Esophagus muscularis mucosa (tissue), 4 donors: Measurements from ENCODE around the gene ORC6. TPM values are rescaled to one million over a fixed set of nuclear protein-coding genes. Genes with fewer than 3 reads are reported as not detected.
A peak's percentile ranks its signal among the peaks of the same experiment; 100 is the strongest.

Experiments
- DNase-seq: peaks from one replicate; pipeline ENCODE4 v3.0.0-alpha.2; 2017; ENCODE audit errors: extremely low spot score
- H3K27ac ChIP-seq, 4 donors: fragments of 200-600 bp; sonication (generic); replicated peaks in 1 of 4; 1 replicate in 3 of 4; 2 replicates in 1 of 4; pipeline ENCODE4 v1.5.1; 2016 to 2019; ENCODE audit warnings: mild to moderate bottlenecking in 1 of 4
- H3K27me3 ChIP-seq, 4 donors: fragments of 200-600 bp; sonication (generic); one replicate each; pipeline versions ENCODE4 v1.5.1 to v1.6.0; 2016 to 2019
- H3K36me3 ChIP-seq, 4 donors: fragments of 200-600 bp; sonication (generic); one replicate each; pipeline ENCODE4 v1.5.1; 2016 to 2019
- H3K4me1 ChIP-seq, 4 donors: fragments of 200-600 bp; sonication (generic); one replicate each; pipeline ENCODE4 v1.5.1; 2016 to 2019
- H3K4me3 ChIP-seq, 4 donors: fragments of 200-600 bp; sonication (generic); 1 replicate in 2 of 4; 2 replicates in 2 of 4; pipeline ENCODE4 v1.5.1; 2016 to 2019; ENCODE audit warnings: mild to moderate bottlenecking in 4 of 4, moderate library complexity in 1 of 4
- H3K9me3 ChIP-seq, 4 donors: fragments of 200-600 bp; sonication (generic); 1 replicate in 3 of 4; 2 replicates in 1 of 4; pipeline ENCODE4 v1.5.1; 2016 to 2019
- EP300 ChIP-seq: sonication (generic); formaldehyde crosslinking; IDR thresholded peaks from one replicate; pipeline ENCODE4 v1.6.1; 2017; ENCODE audit warnings: antibody characterized with exemption
- POLR2A ChIP-seq: fragments of 450-650 bp; IDR thresholded peaks from one replicate; pipeline ENCODE4 v1.6.1; 2017; ENCODE audit warnings: antibody characterized with exemption, moderate library complexity, mild to moderate bottlenecking, low read depth
- POLR2AphosphoS5 ChIP-seq, 2 donors: sonication (generic); formaldehyde crosslinking; IDR thresholded peaks; one replicate each; pipeline ENCODE4 v1.6.1; 2017; ENCODE audit warnings: antibody characterized with exemption in 2 of 2
- WGBS: methylation state at CpG from one replicate; pipeline ENCODE4 v1.1.5; 2018; 5-methylcytosine and 5-hydroxymethylcytosine counted together
- intact Hi-C: fragments of 100-400 bp; cut with DNase I; formaldehyde crosslinking; loops from one replicate; pipeline ENCODE4 v1.15.1; 2023
- total RNA-seq, 4 donors: library from RNA; depleted of rRNA; stranded (reverse); fragments of >200 nt; gene quantifications; one replicate each; pipeline versions ENCODE4 v1.1.0 to v1.2.1, GENCODE V29; 2016
- TF ChIP-seq, protein P1 (sequence below), 3 experiments: fragments of 200-600 bp in 2 of 3; fragments of 450-650 bp in 1 of 3; sonication (generic) in 2 of 3; IDR thresholded peaks; one replicate each; pipeline ENCODE4 v1.5.1; 2017 to 2019; ENCODE audit warnings: antibody characterized with exemption in 3 of 3, mild to moderate bottlenecking in 2 of 3, moderate library complexity in 1 of 3

The ORC6 gene
- total RNA-seq: under 1 TPM; 0.32 to 0.99 (median 0.67) TPM

GRCh38 chr16:46689365-46690280 is at the start of gene ORC6:
TSS of gene ORC6 (plus strand) at chr16:46689659. CDS start at chr16:46689706, 47 bp downstream.
- 0% methylated on average over 54 of the region's 79 CpGs for WGBS

GRCh38 chr16:46648656-46649055 is 40.8 kb upstream of the ORC6 start:
- peaks cover 0 to 10% (median 2%) of the 10 kb centered on the region in 4 donors for H3K4me1 ChIP-seq
- H3K36me3 ChIP-seq: no peaks in the 10 kb centered on the region
- WGBS: 89% methylated on average over 8 of the region's 8 CpGs
- TF ChIP-seq, protein P1, sequence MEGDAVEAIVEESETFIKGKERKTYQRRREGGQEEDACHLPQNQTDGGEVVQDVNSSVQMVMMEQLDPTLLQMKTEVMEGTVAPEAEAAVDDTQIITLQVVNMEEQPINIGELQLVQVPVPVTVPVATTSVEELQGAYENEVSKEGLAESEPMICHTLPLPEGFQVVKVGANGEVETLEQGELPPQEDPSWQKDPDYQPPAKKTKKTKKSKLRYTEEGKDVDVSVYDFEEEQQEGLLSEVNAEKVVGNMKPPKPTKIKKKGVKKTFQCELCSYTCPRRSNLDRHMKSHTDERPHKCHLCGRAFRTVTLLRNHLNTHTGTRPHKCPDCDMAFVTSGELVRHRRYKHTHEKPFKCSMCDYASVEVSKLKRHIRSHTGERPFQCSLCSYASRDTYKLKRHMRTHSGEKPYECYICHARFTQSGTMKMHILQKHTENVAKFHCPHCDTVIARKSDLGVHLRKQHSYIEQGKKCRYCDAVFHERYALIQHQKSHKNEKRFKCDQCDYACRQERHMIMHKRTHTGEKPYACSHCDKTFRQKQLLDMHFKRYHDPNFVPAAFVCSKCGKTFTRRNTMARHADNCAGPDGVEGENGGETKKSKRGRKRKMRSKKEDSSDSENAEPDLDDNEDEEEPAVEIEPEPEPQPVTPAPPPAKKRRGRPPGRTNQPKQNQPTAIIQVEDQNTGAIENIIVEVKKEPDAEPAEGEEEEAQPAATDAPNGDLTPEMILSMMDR (IDR thresholded peaks at IDR 0.05): no peak
- TF ChIP-seq EP300 (no peak), POLR2A (no peak), POLR2AphosphoS5 (IDR thresholded peaks at IDR 0.05) (no peak)
- no peaks in the 10 kb centered on the region for H3K27me3 ChIP-seq
- no peak overlapping the region for H3K4me3 ChIP-seq
- intact Hi-C loops: no loop called here
- no peaks in the 10 kb centered on the region for H3K9me3 ChIP-seq
- peak overlapping the region in 1 of 4 donors; percentile 70 for H3K27ac ChIP-seq
- DNase-seq: no peak

More at GRCh38 chr16:46689365-46690280, at the start of gene ORC6:
- no peaks in the 10 kb centered on the region for H3K9me3 ChIP-seq
- TF ChIP-seq EP300 (no peak), POLR2AphosphoS5 (IDR thresholded peaks at IDR 0.05) (no peak), POLR2A (no peak)
- TF ChIP-seq, protein P1 (IDR thresholded peaks at IDR 0.05): peak in 1 of 3 experiments; percentile 9
- intact Hi-C loops: loop anchor here (5.0 to 10.0 kb wide), 2 partner anchors 105 to 138 kb away; no protein-coding TSS in a partner anchor
- peak; percentile 100 for DNase-seq
- no peaks in the 10 kb centered on the region for H3K36me3 ChIP-seq
- peak within 1 kb of the TSS; percentile 75 to 89 (median 80) for H3K4me3 ChIP-seq
- peak within 1 kb of the TSS; percentile 87 to 93 (median 90) for H3K27ac ChIP-seq
- H3K4me1 ChIP-seq: peaks cover 33 to 44% (median 38%) of the 10 kb centered on the region in 4 donors
- no peaks in the 10 kb centered on the region for H3K27me3 ChIP-seq

DNA sequence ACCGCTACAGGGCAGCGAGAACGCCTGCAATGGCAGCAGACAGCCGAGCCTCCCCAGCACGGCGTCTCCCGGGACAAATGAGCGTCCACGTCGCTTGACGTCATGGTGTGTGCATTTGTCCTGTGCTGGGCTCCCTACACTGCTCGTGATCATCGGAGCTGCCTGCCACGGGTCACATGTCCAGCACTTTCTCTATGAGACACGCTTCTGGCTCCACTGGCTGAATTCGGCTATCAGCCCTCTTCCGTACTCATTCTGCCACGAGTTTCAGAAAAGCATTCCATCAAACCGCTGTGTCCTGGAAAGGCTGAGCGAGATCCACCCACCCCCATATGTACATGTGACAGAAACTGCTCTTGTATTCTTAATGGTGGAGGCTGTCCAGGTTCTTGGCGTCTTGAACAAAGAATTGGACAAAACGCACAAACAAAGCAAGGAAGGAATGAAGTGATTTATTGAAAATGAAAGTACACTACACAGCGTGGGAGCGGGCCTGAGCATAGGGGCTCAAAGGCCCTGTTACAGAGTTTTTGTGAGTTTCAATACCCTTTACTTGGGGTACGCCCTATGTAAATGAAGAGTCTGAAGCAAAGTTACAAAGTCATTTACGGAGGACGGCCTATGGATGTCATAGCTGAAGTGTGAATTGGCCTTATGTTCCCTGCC is 39.7 kb upstream of the ORC6 start:
- 65% methylated on average over 27 of the region's 27 CpGs for WGBS
- H3K36me3 ChIP-seq: no peaks in the 10 kb centered on the region
- TF ChIP-seq, protein P1 (IDR thresholded peaks at IDR 0.05): no peak
- TF ChIP-seq POLR2A (peak; percentile 10), EP300 (no peak), POLR2AphosphoS5 (IDR thresholded peaks at IDR 0.05) (peak; percentile 49 to 89)

DNA sequence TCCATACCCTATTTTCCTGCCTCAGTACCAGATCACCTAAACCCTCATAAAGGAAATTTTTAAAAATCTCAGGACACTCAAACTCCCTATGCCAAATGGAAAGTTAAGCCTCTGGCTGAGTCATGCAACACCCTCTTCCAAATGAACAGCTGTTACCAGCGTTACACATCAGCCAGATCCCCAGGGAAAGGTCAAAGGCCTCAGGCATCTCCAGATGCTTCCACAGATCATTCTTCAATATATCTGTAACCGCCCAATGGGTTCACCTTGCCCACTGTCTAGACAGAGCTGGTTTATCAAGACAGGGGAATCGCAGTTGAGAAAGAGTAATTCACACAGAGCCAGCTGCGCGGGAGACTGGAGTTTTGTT is 39.2 kb upstream of the ORC6 start:
- Histone ChIP-seq H3K36me3 (no peaks in the 10 kb centered on the region), H3K4me3 (peak overlapping the region; percentile 42 to 48 (median 44)), H3K27me3 (no peaks in the 10 kb centered on the region), H3K4me1 (peaks cover 0 to 10% (median 2%) of the 10 kb centered on the region in 4 donors), H3K27ac (peak overlapping the region; percentile 64 to 74 (median 70)), H3K9me3 (no peaks in the 10 kb centered on the region)
- intact Hi-C loops: no loop called here
- WGBS: 82% methylated on average over 5 of the region's 5 CpGs
- no peak for TF ChIP-seq POLR2A
- TF ChIP-seq POLR2AphosphoS5 (IDR thresholded peaks at IDR 0.05): peak; percentile 28 to 46
- no peak for DNase-seq

More for the DNA sequence above, 39.7 kb upstream of the ORC6 start:
- no peaks in the 10 kb centered on the region for H3K9me3 ChIP-seq
- H3K4me1 ChIP-seq: peaks cover 0 to 10% (median 2%) of the 10 kb centered on the region in 4 donors
- peak overlapping the region; percentile 42 to 48 (median 44) for H3K4me3 ChIP-seq
- H3K27me3 ChIP-seq: no peaks in the 10 kb centered on the region
- peak overlapping the region; percentile 64 to 74 (median 70) for H3K27ac ChIP-seq
- DNase-seq: no peak
- intact Hi-C loops: no loop called here

GRCh38 chr16:46651305-46651704 is 38.2 kb upstream of the ORC6 start:
- no peaks in the 10 kb centered on the region for H3K9me3 ChIP-seq
- WGBS: 89% methylated on average over 3 of the region's 3 CpGs
- H3K27me3 ChIP-seq: no peaks in the 10 kb centered on the region
- no peak overlapping the region for H3K27ac ChIP-seq
- no peak overlapping the region for H3K4me3 ChIP-seq
- H3K4me1 ChIP-seq: peaks cover 0 to 10% (median 2%) of the 10 kb centered on the region in 4 donors
- TF ChIP-seq EP300: no peak
- DNase-seq: no peak
- intact Hi-C loops: no loop called here
- H3K36me3 ChIP-seq: peaks cover 0 to 4% (median 0%) of the 10 kb centered on the region in 4 donors
